Tibial artery (tissue), 4 donors: Measurements from ENCODE around the gene RABGAP1L.

ENCODE experiments used
- DNase-seq, 2 donors: peaks; one replicate each; pipeline ENCODE4 v3.0.0-alpha.2; 2019
- H3K27ac ChIP-seq, 2 donors: fragments of 200-600 bp; sonication (generic) in 1 of 2; 1 replicate in 1 of 2; 2 replicates in 1 of 2; pipeline ENCODE4 v1.5.1; 2018 to 2019; ENCODE audit warnings: mild to moderate bottlenecking in 1 of 2
- H3K27me3 ChIP-seq, 2 donors: fragments of 200-600 bp; sonication (generic) in 1 of 2; one replicate each; pipeline versions ENCODE4 v1.5.1 to v1.6.0; 2016 to 2019
- H3K36me3 ChIP-seq, 3 donors: fragments of 200-600 bp; sonication (generic) in 2 of 3; one replicate each; pipeline ENCODE4 v1.5.1; 2016 to 2019; ENCODE audit warnings: mild to moderate bottlenecking in 2 of 3
- H3K4me1 ChIP-seq, 4 donors: fragments of 200-600 bp; sonication (generic) in 2 of 4; 1 replicate in 3 of 4; 2 replicates in 1 of 4; pipeline ENCODE4 v1.5.1; 2016 to 2019
- H3K4me3 ChIP-seq, 2 donors: fragments of 200-600 bp; sonication (generic) in 1 of 2; 1 replicate in 1 of 2; 2 replicates in 1 of 2; pipeline ENCODE4 v1.5.1; 2018 to 2019; ENCODE audit warnings: mild to moderate bottlenecking in 2 of 2
- H3K9me3 ChIP-seq, 3 donors: fragments of 200-600 bp; sonication (generic) in 1 of 3; one replicate each; pipeline ENCODE4 v1.5.1; 2016 to 2019
- intact Hi-C: fragments of 100-400 bp; cut with DNase I; formaldehyde crosslinking; loops from one replicate; pipeline ENCODE4 v1.15.0; 2023; ENCODE audit warnings: low total_unique reads
- TF ChIP-seq, protein P1 (sequence below), 2 experiments: fragments of 200-600 bp in 1 of 2; fragments of 450-650 bp in 1 of 2; IDR thresholded peaks; one replicate each; pipeline ENCODE4 v1.5.1; 2017 to 2019; ENCODE audit warnings: antibody characterized with exemption in 2 of 2, mild to moderate bottlenecking in 1 of 2, moderate library complexity in 1 of 2

The RABGAP1L gene

DNA sequence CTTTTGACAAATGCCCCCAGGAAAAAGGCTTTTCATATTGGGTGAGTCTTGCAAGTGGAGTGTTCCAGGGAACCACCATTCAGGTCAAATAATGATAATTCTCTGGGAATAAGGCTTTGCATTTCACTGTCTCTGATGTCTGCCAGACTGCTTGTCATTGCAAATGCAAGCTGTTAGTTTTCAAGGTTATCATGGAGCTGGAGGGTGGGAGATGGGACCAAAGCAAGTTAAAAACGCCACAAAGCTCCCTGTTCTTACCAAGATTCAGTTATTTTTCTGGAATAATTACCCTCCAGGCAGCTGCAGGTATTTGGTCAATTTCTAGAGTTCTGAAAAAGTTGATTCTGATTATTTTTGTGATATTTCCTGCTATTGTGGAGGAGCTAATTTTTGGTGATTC is 498.6 kb downstream of the RABGAP1L start:
- Histone ChIP-seq H3K9me3 (peaks cover 0 to 2% (median 0%) of the 10 kb centered on the region in 3 donors), H3K36me3 (no peaks in the 10 kb centered on the region), H3K27me3 (no peaks in the 10 kb centered on the region), H3K4me1 (no peaks in the 10 kb centered on the region), H3K4me3 (no peak overlapping the region), H3K27ac (no peak overlapping the region)
- intact Hi-C loops: no loop called here
- no peak for DNase-seq
- TF ChIP-seq, protein P1, sequence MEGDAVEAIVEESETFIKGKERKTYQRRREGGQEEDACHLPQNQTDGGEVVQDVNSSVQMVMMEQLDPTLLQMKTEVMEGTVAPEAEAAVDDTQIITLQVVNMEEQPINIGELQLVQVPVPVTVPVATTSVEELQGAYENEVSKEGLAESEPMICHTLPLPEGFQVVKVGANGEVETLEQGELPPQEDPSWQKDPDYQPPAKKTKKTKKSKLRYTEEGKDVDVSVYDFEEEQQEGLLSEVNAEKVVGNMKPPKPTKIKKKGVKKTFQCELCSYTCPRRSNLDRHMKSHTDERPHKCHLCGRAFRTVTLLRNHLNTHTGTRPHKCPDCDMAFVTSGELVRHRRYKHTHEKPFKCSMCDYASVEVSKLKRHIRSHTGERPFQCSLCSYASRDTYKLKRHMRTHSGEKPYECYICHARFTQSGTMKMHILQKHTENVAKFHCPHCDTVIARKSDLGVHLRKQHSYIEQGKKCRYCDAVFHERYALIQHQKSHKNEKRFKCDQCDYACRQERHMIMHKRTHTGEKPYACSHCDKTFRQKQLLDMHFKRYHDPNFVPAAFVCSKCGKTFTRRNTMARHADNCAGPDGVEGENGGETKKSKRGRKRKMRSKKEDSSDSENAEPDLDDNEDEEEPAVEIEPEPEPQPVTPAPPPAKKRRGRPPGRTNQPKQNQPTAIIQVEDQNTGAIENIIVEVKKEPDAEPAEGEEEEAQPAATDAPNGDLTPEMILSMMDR (IDR thresholded peaks at IDR 0.05): no peak

DNA sequence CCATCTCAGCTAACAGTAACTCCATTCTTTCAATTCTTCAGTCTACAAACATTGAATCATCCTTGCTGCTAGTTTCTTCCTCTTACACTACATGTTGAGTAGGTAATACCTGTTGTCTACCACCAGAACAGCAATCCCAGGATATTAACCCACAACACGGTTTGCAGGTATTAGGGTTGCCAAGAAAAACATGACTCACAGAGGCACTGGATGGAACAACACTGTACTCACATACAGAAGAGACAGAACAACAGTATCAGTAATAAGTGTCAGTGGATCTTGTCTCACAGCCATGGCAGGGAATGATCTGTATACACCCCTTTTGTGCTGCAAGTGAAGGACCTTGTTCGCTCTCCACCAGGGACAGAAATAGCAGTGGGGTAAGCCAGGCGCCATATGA is 500.5 kb downstream of the RABGAP1L start:
- H3K27me3 ChIP-seq: no peaks in the 10 kb centered on the region
- H3K4me1 ChIP-seq: no peaks in the 10 kb centered on the region
- peaks cover 0 to 2% (median 0%) of the 10 kb centered on the region in 3 donors for H3K9me3 ChIP-seq
- no peak overlapping the region for H3K27ac ChIP-seq
- DNase-seq: no peak
- no peaks in the 10 kb centered on the region for H3K36me3 ChIP-seq
- intact Hi-C loops: no loop called here
- no peak overlapping the region for H3K4me3 ChIP-seq
- TF ChIP-seq, protein P1 (IDR thresholded peaks at IDR 0.05): no peak

DNA sequence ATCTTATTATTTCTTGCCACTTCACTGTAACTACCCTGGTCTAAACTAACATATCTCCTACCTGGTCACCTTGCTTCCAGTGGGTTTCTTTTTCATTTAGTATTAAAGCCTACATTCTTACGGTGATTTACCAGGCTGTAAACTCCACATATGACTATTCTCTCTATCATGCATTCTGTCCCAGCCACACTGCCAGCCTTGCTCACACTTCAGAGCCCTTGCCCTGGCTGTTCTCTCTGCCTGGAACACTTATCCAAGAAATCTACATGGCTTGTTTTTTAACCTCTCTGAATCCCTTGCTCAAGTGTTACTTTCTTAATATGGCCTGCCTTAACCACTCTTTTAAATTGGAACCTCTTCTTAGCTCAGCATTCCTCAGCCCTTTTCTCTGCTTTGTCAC is 501.2 kb downstream of the RABGAP1L start:
- no peak overlapping the region for H3K27ac ChIP-seq
- TF ChIP-seq, protein P1 (IDR thresholded peaks at IDR 0.05): no peak

DNA sequence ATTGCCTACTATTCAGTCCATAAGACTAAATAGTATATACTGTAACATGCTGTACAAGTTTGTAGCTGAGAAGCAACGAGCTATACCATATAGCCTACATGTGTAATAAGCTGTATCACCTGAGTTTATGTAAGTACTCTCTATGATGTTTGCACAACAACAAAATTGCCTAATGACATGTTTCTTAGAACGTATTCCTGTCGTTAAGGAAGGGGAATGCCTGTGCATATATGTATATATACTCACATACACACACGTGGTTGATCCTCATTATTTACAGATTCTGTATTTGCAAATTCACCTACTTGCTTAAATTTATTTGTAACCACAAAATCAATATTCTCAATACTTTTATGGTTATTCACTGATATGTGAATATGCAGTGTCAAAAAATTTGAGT is 504.0 kb downstream of the RABGAP1L start:
- Histone ChIP-seq H3K9me3 (no peaks in the 10 kb centered on the region), H3K4me1 (no peaks in the 10 kb centered on the region), H3K4me3 (no peak overlapping the region), H3K27me3 (no peaks in the 10 kb centered on the region), H3K27ac (no peak overlapping the region), H3K36me3 (no peaks in the 10 kb centered on the region)
- TF ChIP-seq, protein P1 (IDR thresholded peaks at IDR 0.05): no peak
- intact Hi-C loops: no loop called here
- no peak for DNase-seq

More for the DNA sequence above, 501.2 kb downstream of the RABGAP1L start:
- Histone ChIP-seq H3K27me3 (no peaks in the 10 kb centered on the region), H3K4me3 (no peak overlapping the region), H3K4me1 (no peaks in the 10 kb centered on the region), H3K36me3 (no peaks in the 10 kb centered on the region), H3K9me3 (peaks cover 0 to 2% (median 0%) of the 10 kb centered on the region in 3 donors)
- DNase-seq: no peak
- intact Hi-C loops: no loop called here

DNA sequence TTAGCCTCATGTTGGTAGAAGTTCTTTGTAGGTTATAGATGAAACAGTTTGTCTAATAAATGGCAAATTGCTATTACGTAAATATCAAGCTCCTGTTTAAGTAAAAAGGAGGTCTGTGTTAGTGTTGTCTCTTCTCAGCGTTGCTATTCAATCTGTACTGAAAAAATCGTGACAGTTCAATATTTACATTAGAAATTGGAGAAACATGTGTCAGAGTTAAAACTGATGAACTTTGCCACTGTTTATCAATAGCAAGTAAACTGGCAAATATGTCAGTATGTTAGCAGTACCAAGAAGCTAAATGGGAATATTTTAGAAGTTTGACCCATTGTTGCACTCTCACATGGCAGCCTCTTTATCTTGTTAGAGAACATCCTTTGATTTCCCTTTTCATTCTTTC is 506.9 kb downstream of the RABGAP1L start:
- TF ChIP-seq, protein P1 (IDR thresholded peaks at IDR 0.05): no peak

DNA sequence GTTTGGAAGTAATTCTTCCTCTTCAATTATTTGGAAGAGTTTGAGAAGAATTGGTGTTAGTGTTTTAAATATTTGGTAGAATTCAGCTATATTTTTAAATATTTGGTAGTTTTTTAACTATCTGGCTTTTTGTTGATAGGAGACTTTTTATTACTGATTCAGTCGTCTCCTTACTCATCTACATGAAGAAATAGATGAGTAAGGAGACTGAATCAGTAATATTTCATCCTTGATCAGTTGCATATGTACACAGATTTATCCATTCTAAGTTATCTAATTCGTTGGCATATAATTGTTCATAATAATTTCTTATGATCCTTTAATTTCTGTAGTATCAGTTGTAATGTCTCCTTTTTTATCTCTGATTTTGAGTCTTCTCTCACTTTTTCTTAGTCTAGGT is 512.5 kb downstream of the RABGAP1L start:
- H3K4me1 ChIP-seq: no peaks in the 10 kb centered on the region
- no peak overlapping the region for H3K27ac ChIP-seq
- H3K27me3 ChIP-seq: no peaks in the 10 kb centered on the region
- H3K9me3 ChIP-seq: peaks cover 0 to 17% (median 12%) of the 10 kb centered on the region in 3 donors
- TF ChIP-seq, protein P1 (IDR thresholded peaks at IDR 0.05): no peak
- DNase-seq: no peak
- intact Hi-C loops: no loop called here
- H3K36me3 ChIP-seq: no peaks in the 10 kb centered on the region
- H3K4me3 ChIP-seq: no peak overlapping the region

More for the DNA sequence above, 506.9 kb downstream of the RABGAP1L start:
- intact Hi-C loops: no loop called here
- H3K36me3 ChIP-seq: no peaks in the 10 kb centered on the region
- no peaks in the 10 kb centered on the region for H3K4me1 ChIP-seq
- H3K9me3 ChIP-seq: peaks cover 0 to 17% (median 12%) of the 10 kb centered on the region in 3 donors
- H3K4me3 ChIP-seq: no peak overlapping the region
- H3K27ac ChIP-seq: no peak overlapping the region
- DNase-seq: no peak
- no peaks in the 10 kb centered on the region for H3K27me3 ChIP-seq
